Spinal cord (tissue), 10 donors: ENCODE measurements around the gene PRCD. TPM values are rescaled to one million over a fixed set of nuclear protein-coding genes. Genes with fewer than 3 reads are reported as not detected.

Experiments used
- DNase-seq, 6 donors: peaks; one replicate each; pipeline versions ENCODE4 v3.0.0 to v3.0.0-alpha.2; 2013 to 2015; ENCODE audit warnings: low spot score in 6 of 6, low read depth in 4 of 6
- H3K27ac ChIP-seq: one replicate; pipeline ENCODE4 v1.5.1; 2013; ENCODE audit warnings: low read depth, low read length, control low read depth
- H3K27me3 ChIP-seq: one replicate; pipeline ENCODE4 v1.6.1; 2013; ENCODE audit warnings: low read length; ENCODE audit not compliant: control insufficient read depth, insufficient read depth
- H3K36me3 ChIP-seq: one replicate; pipeline ENCODE4 v1.6.1; 2013; ENCODE audit warnings: low read length; ENCODE audit not compliant: control insufficient read depth, insufficient read depth
- H3K4me1 ChIP-seq: one replicate; pipeline ENCODE4 v1.6.1; 2013; ENCODE audit warnings: low read length; ENCODE audit not compliant: control insufficient read depth, insufficient read depth
- H3K4me3 ChIP-seq: one replicate; pipeline ENCODE4 v1.5.1; 2013; ENCODE audit warnings: low read depth, low read length, control low read depth
- H3K9me3 ChIP-seq: one replicate; pipeline ENCODE4 v1.6.1; 2013; ENCODE audit warnings: low read length; ENCODE audit not compliant: control insufficient read depth, insufficient read depth
- WGBS: methylation state at CpG from one replicate; pipeline ENCODE4 v1.1.5; 2013; ENCODE audit warnings: missing lambda C conversion rate; ENCODE audit not compliant: insufficient coverage; 5-methylcytosine and 5-hydroxymethylcytosine counted together
- polyA plus RNA-seq, 2 donors: library from polyadenylated mRNA; unstranded; fragments of 120-200 nt; gene quantifications; one replicate each; pipeline ENCODE4 v1.2.1, GENCODE V29; 2013; ENCODE audit not compliant: insufficient read length in 2 of 2
- total RNA-seq, 2 donors: library from RNA; depleted of rRNA in 1 of 2; stranded (reverse); fragments of 120-200 nt in 1 of 2; fragments of >200 nt in 1 of 2; gene quantifications; one replicate each; pipeline versions ENCODE4 v1.2.3 to v1.2.4, GENCODE V29; 2013 to 2014
- donor health status: healthy.

PRCD gene
- total and polyA plus RNA-seq, 4 donors: 4.0 to 11.8 (median 9.4) TPM

DNA sequence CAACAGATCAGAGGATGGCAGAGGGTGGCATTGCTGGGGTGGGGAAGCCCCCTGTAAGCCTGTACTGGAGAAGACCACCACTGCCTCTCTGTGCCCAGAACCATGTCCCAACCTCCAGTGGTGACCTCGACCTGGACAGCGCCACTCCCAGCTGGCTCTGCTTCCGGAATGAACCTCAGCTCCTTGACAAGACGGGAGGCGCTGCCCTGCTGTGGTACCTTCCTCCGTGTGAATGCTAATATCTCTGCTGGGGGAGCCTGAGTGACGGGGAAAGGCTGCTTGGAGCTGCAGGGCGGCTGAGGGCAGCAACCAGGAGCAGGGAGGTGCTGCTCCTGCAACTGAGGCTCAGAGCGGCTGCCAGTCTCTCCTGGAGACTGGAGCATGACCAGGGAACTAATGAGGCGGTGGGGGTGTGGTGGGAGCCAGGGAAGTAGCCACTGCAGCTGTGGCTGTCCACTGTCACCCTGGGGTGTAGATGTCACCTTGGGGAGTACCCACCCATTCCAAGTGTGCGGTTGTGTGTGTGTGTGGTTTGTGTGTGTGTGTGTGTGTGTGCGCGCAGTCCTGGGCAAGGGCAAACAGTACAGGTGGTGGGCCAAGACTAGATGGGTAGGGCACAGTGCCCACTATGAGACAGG, 6.2 kb downstream of the PRCD start:
- H3K4me1 ChIP-seq: peaks cover 55% of the 10 kb centered on the region
- H3K27me3 ChIP-seq: no peaks in the 10 kb centered on the region
- H3K4me3 ChIP-seq: no peak overlapping the region
- no peak overlapping the region for H3K27ac ChIP-seq
- H3K9me3 ChIP-seq: no peaks in the 10 kb centered on the region
- no peak for DNase-seq
- WGBS: 34% methylated on average over 12 of the region's 13 CpGs
- no peaks in the 10 kb centered on the region for H3K36me3 ChIP-seq

DNA sequence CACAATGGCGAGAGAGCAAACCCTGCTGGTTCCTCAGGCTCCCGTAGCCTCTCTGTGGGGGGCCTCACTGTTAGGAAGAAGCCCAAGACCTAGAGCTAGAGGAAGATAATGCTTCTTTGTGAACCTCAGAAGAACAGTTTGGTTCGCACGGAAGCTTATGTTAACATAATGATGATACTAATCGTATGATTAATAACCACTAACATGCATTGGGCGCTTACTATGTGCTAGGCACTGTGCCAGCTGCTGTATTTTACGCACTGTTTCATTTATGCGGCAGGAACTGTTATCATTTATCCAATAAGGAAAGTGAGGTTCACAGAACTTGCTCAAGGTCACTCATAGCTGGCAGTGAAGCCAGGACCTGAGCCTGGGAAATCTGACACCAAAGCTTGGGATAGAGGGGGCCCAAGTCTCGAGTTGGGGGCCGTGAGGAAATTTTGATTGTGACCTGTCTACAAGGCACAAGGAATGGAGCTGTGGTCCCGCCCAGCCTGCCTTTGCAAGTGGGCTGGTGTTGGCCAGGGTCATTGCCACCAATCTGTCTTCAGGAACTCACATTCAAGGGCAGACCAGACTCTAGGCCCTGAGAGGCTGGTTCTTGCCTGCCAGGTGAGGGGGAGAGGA, 6.8 kb downstream of the PRCD start:
- DNase-seq: peak in 2 of 6 donors; percentile 55 to 56
- Histone ChIP-seq H3K9me3 (no peaks in the 10 kb centered on the region), H3K36me3 (no peaks in the 10 kb centered on the region), H3K27ac (no peak overlapping the region), H3K4me1 (peaks cover 50% of the 10 kb centered on the region), H3K4me3 (no peak overlapping the region), H3K27me3 (no peaks in the 10 kb centered on the region)
- WGBS: 46% methylated on average over 7 of the region's 11 CpGs

- Histone ChIP-seq H3K27me3 (no peaks in the 10 kb centered on the region), H3K4me1 (peaks cover 50% of the 10 kb centered on the region), H3K9me3 (no peaks in the 10 kb centered on the region), H3K4me3 (no peak overlapping the region), H3K36me3 (no peaks in the 10 kb centered on the region), H3K27ac (no peak overlapping the region)
- peak in 2 of 6 donors; percentile 91 to 92 for DNase-seq
- 25% methylated on average over 2 of the region's 3 CpGs for WGBS
Observed at GRCh38 chr17:76547183-76547641, 7.4 kb downstream of the PRCD start.

DNA sequence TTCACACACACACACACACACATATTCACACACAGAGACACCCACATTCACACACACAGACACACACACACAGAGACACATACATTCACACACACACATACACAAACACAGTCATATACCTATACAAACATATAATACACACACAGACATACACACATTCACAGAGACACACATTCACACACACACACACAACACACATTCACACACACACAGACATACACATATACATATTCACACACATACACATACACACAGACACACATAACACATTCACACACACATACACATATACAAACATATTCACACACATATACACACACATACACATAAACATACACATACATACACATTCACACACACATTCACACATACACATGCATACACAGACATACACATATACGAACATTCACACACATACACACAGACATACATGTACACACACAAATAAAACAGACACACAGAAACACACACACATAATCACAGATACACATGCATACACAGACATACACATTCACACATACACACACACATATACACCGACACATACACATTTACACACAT, 7.9 kb downstream of the PRCD start:
- DNase-seq: no peak
- peaks cover 46% of the 10 kb centered on the region for H3K4me1 ChIP-seq
- H3K36me3 ChIP-seq: no peaks in the 10 kb centered on the region
- H3K4me3 ChIP-seq: no peak overlapping the region
- no peaks in the 10 kb centered on the region for H3K9me3 ChIP-seq
- WGBS: 84% methylated on average over 2 of the region's 2 CpGs
- H3K27ac ChIP-seq: no peak overlapping the region
- no peaks in the 10 kb centered on the region for H3K27me3 ChIP-seq

GRCh38 chr17:76548378-76549214, 8.8 kb downstream of the PRCD start:
- Histone ChIP-seq H3K9me3 (no peaks in the 10 kb centered on the region), H3K27ac (no peak overlapping the region), H3K36me3 (no peaks in the 10 kb centered on the region), H3K4me1 (peaks cover 45% of the 10 kb centered on the region), H3K27me3 (no peaks in the 10 kb centered on the region), H3K4me3 (no peak overlapping the region)
- WGBS: 68% methylated on average over 5 of the region's 9 CpGs
- DNase-seq: no peak

- Histone ChIP-seq H3K4me1 (peaks cover 44% of the 10 kb centered on the region), H3K9me3 (no peaks in the 10 kb centered on the region), H3K36me3 (no peaks in the 10 kb centered on the region), H3K4me3 (no peak overlapping the region), H3K27me3 (no peaks in the 10 kb centered on the region), H3K27ac (no peak overlapping the region)
- DNase-seq: no peak
- 92% methylated on average over 4 of the region's 9 CpGs for WGBS
Observed at GRCh38 chr17:76549215-76549518, 9.3 kb downstream of the PRCD start.

GRCh38 chr17:76549539-76549938, 9.7 kb downstream of the PRCD start:
- 83% methylated on average over 5 of the region's 7 CpGs for WGBS
- DNase-seq: no peak
- Histone ChIP-seq H3K4me3 (no peak overlapping the region), H3K27me3 (no peaks in the 10 kb centered on the region), H3K36me3 (no peaks in the 10 kb centered on the region), H3K9me3 (no peaks in the 10 kb centered on the region), H3K27ac (no peak overlapping the region), H3K4me1 (peaks cover 44% of the 10 kb centered on the region)

DNA sequence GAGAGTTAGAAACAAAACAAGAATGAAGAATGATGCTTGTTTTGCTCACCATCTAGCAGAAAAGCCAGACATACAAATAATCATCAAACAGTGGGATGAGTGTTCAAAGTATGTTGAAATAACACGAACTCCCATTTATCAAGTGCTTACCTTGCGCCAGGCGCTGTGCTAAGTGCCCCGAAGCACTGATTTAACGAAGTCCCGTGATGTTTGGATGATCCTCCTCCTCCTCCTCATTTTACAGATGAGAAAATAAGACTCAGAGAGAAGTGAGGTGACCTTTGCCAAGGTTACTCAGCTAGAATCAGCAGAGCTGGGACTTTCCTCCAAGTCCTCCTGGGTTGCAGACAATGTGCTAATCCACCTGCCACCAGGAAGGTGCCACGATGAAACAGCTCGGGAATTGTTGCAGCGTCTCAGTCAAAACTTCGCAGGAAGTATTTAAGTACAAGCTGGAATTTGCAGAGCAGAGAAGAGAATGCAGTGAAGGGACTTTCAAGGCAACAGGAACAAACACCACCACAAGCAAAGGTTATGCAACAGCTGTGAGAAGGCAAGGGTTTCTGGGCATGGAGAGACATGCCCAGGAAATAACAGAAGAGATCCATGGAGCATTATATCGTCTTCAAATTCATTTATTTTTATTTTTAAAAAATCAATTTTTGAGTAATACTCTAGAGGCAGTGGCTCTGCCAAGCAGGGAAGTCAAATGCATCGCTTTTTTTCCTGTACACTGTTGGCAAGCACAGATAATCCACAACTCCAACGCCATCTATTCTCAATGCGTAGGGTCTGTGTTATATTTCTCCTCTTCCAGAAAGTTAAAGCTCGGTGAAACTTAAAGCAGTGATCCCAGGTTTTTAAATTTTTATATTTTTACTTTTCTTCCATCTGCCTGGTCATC, 11.1 kb downstream of the PRCD start:
- DNase-seq: no peak
- Histone ChIP-seq H3K9me3 (no peaks in the 10 kb centered on the region), H3K27me3 (no peaks in the 10 kb centered on the region), H3K36me3 (no peaks in the 10 kb centered on the region), H3K4me3 (no peak overlapping the region), H3K27ac (no peak overlapping the region), H3K4me1 (peaks cover 31% of the 10 kb centered on the region)
- WGBS: 81% methylated on average over 9 of the region's 15 CpGs

GRCh38 chr17:76551685-76552084, 11.8 kb downstream of the PRCD start:
- Histone ChIP-seq H3K4me3 (no peak overlapping the region), H3K27ac (no peak overlapping the region), H3K9me3 (no peaks in the 10 kb centered on the region), H3K4me1 (peaks cover 25% of the 10 kb centered on the region), H3K36me3 (no peaks in the 10 kb centered on the region), H3K27me3 (no peaks in the 10 kb centered on the region)
- WGBS: 100% methylated on average over 2 of the region's 4 CpGs
- DNase-seq: no peak
